Activated CD8-positive, alpha-beta memory T cell treated with anti-CD3 and anti-CD28 coated beads, Interleukin-2, amount 50 U/mL, for 24 hours (primary cell): ENCODE measurements around the gene NLGN2.

Source experiments
- DNase-seq: peaks from one replicate; pipeline ENCODE4 v3.0.0-alpha.2; 2020; ENCODE audit errors: extremely low read depth

The NLGN2 gene

DNA sequence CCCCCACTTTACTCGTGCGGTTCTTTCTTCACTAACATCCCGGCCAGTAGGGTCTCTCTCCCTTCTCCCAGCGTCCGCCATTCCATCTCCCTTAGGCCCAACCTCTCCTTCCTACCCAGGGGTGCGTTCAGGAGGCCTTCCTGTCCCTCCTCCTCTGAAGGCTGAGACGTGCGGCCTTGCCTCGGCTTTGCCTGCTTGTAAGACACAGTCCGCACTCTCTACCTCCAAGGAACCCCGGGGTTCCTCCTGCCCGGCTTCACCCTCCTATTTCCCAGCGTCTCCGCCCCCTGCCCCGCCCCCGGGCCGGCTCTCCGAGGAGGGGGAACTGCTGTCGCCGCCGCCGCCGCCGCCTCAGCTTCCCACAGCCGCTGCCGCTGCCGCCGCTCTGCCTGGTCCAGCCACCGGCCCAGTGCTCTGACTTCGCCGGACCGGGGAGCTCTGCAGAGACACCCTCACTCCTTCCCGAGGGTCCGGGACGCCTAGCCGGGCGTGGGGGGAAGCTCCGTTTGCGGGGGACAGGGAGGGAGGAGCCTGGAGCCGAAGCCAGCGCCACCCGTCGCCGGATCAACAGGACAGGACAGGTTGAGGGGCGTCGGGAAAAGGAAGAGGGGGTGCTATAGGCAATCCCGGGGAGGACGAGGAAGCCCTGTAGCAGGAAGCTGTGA, 30.4 kb downstream of the NLGN2 start:
- DNase-seq: peak; percentile 8

DNA sequence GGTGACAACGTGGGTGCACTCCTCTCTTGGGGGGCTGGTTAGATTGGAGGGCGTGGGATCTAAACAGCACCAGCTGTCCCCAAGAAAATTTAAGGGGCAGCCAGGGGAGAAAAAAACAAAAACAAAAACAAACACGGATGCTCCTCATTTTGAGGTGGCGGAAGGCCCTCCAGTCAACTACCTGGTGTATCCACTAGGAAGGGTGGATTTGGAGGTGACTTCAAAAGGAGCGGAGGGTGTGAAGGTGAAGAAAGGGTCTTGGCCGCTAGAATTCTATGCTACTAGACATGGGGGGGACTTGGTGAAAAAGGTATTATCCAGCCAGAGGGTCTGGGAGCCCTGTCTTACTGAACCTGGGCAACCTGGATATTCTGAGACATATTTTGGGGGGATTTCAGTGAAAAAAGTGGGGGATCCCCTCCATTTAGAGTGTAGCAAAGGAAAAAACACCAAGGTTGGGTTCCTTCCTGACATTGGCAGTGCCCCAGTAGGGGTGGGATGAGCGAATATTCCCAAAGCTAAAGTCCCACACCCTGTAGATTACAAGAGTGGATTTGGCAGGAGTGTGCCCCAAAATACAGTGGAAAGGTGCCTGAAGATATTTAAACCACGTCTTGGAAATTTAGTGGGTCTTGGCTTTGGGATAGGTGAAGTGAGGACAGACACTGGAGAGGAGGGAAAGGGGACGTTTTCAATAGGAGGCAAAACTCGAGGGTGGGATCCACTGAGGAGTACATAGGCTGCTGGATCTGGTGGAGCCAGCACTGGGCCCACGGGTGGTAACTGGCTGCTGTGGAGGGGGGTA, 31.2 kb downstream of the NLGN2 start:
- DNase-seq: no peak

DNA sequence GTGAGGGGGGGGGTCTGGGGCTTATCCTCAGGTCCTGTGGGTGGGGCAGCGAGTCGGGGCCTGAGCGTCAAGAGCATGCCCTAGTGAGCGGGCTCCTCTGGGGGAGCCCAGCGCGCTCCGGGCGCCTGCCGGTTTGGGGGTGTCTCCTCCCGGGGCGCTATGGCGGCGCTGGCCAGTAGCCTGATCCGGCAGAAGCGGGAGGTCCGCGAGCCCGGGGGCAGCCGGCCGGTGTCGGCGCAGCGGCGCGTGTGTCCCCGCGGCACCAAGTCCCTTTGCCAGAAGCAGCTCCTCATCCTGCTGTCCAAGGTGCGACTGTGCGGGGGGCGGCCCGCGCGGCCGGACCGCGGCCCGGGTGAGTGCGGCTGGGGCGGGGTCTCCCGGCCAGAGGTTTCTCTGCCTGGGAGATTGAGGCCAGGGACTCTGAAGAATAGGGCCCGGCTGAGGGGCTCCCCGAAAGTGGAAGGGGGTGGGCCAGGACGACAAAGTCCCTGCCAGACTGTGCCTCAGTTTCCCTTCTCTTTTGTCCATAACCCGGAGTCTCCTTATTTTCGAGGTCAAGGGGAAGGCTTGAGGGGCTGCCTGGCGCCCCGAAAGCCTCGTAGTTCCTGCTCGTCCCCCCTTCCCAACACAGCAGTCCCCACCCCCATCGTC, 31.9 kb downstream of the NLGN2 start, which contains the start of gene FGF11:
FGF11 (plus strand) TSS at position 51 of the 651 bp plus-strand sequence; CDS start at position 160, 109 bp downstream.
- DNase-seq: no peak

DNA sequence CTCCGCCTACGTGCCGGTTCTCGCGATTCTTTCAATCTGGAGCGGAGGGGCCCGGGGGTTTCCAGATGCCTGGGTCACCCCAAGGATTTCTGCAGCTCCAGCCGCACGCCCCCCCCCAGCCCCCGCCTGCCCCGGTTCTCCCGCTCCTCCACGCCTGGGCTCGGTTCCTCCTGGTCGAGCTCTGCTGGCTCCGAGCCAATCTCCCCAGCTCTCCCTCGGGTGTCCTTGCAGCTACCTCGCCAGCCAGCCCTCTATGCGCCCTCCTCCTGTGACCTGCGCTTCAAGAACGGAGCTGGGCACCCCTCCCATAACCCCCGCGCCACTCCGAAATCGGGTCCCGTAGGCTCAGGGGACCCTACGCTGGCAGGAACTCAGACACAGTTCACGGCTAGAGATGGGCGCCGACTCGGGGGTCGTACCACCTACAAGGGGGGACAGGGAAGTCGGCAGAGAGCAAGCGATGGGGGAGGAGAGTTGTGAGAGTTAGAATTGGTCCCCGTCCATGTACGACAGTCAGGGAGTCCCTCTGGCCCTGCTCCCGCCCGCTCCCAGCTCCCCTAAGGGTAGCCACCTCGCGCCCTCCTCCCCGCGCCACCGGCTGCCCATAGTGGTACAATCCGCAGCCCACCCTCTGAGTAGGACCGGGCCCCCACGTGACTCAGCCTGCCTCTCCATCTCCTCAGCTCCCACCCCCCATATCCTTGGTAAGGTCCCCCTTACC, 32.6 kb downstream of the NLGN2 start:
- DNase-seq: no peak

DNA sequence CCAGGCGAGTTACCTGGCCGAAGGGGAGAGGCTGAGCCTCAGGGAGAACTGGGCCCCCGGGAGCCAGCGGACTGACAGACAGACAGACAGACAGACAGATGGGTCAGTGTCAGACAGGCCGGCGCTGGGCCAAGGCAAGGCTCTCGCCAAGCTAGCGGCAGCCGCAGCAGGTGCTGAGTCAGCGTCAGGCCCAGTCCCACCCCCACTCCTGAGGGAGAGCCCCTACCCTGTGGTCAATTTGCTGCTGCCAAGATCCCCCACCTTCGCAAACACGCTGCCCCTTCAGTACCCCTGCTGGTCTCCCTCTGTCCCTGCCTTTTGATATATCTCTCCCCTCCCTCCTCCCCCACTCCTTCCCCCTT, 33.2 kb downstream of the NLGN2 start:
- DNase-seq: no peak

DNA sequence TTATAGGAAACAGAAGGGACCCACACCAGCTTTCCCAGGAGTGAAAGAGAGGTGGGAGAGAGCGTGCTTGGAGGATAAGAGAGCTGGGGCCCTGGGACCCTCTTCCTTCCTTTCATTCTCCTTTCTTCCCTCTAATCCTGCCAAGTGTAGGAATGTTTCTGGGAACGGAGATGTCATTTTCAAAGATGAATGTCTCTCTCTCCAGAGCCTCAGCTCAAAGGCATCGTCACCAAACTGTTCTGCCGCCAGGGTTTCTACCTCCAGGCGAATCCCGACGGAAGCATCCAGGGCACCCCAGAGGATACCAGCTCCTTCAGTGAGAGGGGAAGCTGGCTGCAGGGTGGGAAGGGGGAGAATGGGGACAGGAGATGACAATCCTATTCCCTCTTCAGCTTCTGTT, 33.6 kb downstream of the NLGN2 start:
- no peak for DNase-seq

DNA sequence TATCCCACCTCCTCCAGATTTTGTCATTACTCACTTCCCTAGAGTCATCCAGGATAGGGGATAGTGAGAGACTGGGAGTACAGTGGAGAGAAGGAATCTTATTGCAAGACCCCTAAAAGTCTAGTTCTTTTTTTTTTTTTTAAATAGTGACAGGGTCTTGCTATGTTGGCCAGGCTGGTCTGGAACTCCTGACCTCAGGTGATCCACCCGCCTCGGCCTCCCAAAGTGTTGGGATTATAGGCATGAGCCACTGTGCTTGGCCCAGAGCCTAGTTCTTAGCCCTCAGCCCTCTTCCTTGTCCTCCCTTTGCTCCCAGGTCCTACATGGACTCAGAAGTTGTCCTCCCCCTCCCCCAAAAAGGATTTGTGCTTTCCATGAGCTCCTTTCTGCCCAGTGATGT, 34.5 kb downstream of the NLGN2 start:
- no peak for DNase-seq

DNA sequence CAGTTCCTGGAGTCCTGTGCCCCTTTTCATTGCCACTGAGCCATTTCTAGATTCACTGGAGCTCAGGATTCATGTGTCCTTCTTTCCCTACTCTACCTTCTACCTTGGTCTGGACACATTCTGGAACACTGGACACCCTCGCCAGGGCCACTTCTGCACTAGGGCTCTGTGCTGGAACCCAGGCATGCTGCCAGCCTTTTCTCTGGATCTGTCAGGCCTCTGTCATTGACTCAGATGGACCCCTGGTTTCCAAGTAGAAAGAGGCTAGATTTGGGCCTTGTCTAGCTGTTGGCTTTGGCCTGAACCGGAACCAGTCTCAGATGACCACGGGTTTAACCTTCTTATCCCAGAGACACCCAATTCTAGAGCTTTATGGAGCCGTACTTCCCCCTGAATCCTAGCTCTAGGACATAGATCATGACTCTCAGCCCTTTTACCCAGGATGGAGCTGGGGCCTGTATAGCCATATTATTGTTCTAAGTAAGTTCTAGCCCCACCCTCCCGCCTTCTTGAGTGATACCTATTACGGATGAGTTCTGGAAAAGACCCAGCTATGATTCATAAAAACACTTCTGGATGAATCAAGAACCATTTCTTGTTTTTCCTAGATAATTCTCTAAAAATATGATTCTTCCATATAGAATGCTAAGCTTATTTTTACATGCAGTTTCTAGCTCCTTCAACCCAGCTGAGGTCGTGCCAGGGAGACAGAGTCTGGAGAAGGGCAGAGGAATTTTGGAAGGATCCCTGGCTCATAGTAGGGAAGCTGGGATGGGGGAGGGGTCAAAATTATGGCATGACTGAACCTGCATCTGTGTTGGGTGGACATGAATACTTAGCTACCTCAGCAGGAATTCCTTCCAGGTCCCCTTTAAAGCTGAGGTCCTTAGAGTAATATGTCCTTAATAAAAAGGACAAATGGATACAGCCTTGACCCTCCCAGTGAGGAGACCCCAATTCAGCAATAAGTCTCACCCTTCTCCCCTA, 36.1 kb downstream of the NLGN2 start:
- no peak for DNase-seq

DNA sequence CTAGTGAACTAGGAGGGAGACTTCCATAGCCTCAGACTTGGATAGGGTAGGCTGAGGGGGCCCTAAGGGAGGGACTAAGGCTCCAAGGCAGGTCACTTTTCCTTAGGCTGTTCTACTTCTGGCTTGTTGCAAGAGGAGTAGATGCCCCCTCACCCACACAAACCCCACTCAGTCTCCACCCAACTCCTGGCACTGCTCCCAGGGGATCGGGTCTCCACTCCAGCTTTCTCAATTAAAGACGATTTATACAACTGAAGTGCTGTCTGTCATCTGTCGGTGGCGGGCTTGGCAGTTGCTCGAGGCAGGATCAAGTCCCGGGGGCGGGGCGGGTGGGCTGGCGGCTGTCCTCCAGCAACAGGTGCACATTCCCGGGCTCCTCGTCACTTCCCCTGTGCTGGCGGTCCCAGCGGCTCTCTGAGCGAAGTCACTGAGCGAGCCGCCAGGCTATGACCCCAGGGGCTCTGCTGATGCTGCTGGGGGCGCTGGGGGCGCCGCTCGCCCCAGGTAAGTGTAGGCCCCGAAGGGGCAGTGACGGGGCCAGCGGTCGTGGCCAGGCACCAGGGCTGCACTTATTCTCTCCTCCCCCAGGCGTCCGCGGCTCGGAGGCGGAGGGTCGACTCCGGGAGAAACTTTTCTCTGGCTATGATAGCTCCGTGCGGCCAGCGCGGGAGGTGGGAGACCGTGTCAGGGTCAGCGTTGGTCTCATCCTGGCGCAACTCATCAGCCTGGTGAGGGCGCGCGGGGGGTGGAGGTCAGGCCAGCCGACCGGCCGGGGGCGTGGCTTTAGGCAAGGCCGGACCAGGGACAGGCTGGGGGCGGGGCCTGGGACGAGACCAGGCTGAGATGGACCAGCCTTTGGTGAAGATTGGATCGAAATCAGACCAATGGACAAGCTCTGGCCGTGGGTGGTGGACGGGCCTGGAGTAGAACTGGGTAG, 37.3 kb downstream of the NLGN2 start, which contains the start of gene CHRNB1:
CHRNB1 (plus strand) TSS at position 380 of the 937 bp plus-strand sequence; CDS start at position 447, 67 bp downstream.
- DNase-seq: no peak

DNA sequence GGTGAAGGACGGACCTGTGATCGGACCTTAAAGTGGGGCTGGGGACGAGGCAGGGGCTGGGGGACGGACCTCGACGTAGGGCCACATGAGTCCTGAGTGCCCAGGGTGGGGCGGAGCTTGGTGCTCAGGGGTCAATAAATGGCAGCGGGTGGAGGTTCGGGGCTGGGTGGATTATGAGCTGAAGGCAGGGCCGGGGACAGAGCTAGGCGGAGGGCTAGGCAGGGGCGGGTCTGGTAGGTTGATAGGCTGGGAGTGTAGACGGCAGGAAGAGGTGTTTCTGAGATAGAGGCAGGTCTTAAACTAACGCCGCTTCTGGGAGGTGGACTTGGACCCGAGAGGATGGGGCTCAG, 37.9 kb downstream of the NLGN2 start:
- DNase-seq: no peak

DNA sequence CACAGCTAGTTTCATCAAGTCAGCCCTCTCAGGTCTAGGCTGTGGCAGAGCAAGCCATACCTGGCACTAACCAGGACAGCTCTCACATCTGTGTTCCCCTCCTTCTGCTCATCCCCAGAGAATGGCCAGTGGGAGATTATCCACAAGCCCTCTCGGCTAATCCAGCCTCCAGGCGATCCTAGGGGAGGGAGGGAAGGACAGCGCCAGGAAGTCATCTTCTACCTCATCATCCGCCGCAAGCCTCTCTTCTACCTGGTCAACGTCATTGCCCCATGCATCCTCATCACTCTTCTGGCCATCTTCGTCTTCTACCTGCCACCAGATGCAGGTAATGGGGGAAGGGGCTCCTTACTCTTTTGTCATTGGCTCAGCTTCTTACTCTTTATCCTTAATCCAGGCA, 40.8 kb downstream of the NLGN2 start:
- DNase-seq: no peak

DNA sequence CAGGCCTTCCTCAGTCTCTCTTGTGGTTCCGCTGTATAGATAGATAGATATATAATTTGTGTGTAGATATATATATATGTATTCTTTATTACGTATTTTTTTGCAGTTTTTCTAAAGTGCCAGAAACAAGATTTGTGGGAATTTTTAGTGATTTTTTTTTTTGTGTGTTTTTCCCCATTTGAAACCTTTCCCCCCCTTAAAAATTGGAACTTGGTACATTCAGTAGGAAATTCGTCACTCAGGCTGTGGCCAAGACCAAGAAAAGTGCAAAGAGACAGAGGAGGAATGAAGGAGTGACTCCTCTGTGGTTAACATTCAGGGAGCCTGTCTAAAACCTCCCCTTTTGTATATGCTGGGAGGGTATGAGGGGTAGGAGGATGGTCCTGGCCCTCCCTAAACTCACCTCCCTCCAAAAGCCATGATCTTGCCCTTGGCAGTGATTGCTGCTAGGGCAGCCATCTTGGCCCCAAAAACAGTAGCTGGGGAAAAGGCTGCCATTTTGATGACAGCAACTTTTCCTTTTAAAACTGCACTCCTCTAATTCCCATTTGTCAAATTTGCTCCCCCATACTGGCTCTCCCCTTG, 52.4 kb downstream of the NLGN2 start:
- DNase-seq: no peak

DNA sequence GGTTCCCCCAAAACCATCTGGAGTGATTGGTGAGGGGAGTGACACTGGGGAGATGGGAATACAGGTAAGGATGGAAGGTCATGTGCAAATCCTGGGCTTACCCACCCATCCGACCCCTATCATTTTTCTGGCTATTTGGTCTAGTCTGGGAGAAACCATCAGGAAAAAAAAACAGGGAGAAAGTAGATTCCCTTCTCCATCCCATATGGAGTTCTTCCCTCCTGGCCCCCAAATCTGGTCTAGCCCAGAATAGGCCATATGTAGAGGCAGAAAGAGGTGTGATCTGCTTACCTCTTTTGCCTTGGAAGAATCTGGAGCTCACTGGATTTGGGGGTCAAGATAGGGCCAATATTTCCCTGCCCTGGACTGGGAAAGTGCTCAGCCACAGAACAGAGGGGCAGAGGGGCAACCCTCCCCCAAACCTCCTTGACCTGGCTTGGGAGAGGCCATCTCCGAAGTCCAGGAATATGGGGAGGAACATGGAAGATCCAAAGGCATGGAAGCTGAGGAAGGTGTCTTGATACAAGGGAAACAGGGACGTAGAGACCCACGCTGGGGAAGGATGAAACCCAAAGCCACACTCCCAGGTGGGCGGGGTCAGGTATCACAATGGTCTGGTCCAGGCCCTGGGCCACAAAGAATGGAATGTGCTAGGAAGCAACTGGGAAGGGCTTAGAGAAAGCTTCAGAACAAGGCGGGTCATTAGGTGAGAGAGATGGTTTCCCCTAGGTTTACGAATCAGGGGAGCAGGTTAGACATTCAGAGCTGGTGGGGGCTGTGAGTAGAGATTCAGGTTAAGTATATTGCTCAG, 53.4 kb downstream of the NLGN2 start:
- no peak for DNase-seq

DNA sequence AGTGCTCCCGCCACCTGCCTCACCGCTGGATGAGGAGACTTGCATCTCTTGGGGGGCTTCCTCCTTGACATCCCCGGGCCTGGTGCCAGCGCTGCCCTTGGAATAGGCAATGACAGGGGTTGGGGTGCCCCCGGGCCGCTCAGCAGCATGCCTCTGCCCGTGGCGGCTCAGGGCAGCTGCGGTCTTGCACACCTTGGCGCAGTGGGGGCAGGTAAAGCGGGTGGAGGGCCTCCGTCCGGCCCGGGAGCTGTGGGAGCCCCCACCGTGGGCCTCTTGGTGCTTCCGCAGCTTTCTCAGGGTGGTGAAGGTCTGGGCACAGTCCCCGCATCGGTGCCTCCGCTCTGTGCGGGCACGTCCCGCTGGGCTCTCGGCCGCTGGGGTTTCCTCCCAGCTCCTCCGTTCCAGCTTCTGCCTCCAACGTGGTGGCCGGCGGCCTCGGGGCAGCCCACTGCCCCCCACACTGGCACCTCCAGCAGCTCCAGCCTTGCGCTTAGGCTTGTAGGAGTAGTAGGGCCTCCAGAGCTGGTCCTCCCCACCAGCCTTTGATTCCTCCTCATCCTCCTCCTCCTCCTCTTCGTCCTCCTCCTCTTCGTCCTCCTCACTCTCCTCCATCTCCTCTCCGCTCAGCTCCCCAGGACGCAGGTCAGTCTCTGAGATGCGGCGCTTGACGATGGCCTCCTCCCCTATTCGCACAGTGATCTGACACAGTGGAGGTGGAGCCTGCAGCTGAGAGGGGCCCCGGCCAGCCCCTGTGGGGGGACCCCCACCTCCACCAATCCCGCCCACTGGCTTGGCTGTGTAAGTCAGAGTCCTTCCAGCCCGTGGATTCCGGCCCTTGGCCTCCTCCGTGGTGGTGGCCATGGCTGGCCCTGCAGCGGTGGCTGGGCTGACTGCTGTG, 55.1 kb downstream of the NLGN2 start:
- no peak for DNase-seq

DNA sequence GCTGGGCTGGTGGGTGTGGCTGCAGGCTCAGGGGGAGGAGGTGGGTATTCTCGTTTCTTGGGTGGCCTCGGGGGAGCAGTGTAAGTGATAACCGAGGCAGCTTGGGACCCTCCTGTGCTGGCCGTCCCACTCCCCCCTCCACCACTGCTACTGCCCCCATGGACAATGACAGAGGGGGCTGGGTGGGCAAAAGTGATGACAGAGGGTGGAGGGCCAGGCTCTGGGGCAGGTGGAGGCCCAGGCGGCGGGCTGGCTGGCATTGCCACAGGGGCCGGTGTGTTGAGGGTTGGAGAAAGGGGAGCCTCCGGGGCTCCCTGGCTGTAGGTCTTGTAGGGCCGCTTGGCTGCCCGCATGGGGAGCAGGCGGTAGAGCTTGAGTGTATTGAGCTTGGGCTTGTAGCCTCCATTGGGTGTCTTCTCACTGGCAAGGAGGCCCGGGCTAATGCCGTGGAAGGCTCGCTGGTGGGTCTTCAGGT, 55.8 kb downstream of the NLGN2 start:
- DNase-seq: no peak

DNA sequence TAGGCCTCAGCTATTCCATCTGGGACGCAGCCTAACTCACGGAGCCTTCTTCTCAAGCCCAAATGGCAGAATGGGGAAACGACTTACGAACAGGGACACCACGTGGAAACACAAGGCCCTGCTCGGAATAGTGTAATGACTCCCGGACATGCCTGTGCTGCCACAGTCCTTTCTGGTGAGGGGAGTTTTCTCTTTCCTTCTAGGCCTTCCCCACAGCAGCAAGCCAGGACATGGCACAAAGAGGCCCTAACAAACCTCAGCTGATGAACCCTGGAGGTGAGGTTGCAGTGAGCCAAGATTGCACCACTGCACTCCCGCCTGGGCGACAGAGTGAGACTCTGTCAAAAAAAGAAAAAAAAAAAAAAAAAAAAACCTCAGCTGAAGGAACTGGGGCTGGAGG, 56.4 kb downstream of the NLGN2 start:
- DNase-seq: no peak

DNA sequence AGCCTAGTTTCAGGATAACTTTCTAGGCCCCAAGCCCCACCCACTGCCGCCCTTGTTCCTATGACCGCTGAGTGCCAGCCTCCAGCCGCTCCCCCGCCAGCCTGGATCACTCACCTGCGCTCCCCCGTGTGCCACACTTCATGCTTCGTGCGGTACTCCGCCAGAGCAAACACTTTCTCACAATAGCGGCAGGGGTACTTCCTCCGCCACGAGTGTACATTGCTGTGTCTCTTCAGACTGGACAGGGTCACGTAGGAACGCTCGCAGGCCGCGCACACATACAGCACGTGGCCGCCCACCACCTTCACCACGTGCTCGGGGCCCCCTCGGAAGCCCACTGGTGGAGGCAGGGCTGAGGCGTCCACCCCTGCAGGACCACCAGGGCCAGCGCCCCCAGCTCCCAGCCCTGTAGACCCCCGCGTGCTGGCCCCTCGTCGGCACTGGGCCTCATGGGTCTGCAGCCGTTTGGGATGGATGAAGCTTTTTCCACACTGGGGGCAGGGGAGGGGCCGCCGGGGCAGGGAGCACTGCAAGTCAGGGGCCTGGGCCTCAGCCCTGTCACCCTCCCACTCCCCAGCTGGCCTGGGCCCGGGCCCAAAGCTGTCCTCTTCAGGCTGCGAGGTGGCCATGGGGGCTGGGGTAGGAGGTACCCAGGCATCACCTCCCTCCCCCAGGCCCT, 58.1 kb downstream of the NLGN2 start:
- no peak for DNase-seq
